K562 (cell line): ENCODE measurements around the gene LRRTM3. TPM values are rescaled to one million over a fixed set of nuclear protein-coding genes. Genes with fewer than 3 reads are reported as not detected.
A peak's percentile ranks its signal among the peaks of the same experiment; 100 is the strongest.

ENCODE experiments used
- ATAC-seq: fragments of 200-7000 bp; cut with Tn5 transposase; 3 replicates; pipeline ENCODE4 v1.9.1; 2020; ENCODE audit warnings: moderate library complexity
- BruUV-seq: library from RNA; stranded (reverse); fragments of 400-500 nt; replicated peaks from 2 replicates; lab custom pipeline; 2021; lab: Mats Ljungman, UMichigan
- CTCF ChIA-PET: fragments of 300-600 bp; formaldehyde crosslinking; extraction: SDS; loops from one replicate; lab custom pipeline; 2021; ENCODE audit warnings: low intra/inter-chr PET ratio; lab: Yijun Ruan, JAX
- POLR2A ChIA-PET: fragments of 300-600, 350-650 bp; sonication (Branson Sonifier 250); formaldehyde crosslinking; extraction: SDS; loops from one replicate; lab custom pipeline; 2021; ENCODE audit warnings: antibody characterized with exemption, inconsistent platforms; lab: Yijun Ruan, JAX
- DNase-seq, 4 experiments: peaks; one replicate each; pipeline versions ENCODE4 v3.0.0 to v3.0.0-alpha.2; 2011 to 2018; ENCODE audit warnings: low spot score in 3 of 4, mixed read lengths in 3 of 4; ENCODE audit errors: extremely low read depth in 1 of 4
- FAIRE-seq: peaks from 2 replicates; lab custom pipeline; 2011; peaks lifted over from hg19 to GRCh38; lab: Jason Lieb, UNC
- H2AFZ ChIP-seq: 2 replicates; pipeline ENCODE4 v1.6.0; 2011; ENCODE audit warnings: low read depth, low read length, control low read depth, inconsistent platforms
- H3K27ac ChIP-seq: fragments of 200-600 bp; 3 replicates; pipeline ENCODE4 v1.8.0; 2011; ENCODE audit warnings: low read depth, mild to moderate bottlenecking, control low read depth, inconsistent platforms, low read length, moderate library complexity, mixed read lengths; ENCODE audit errors: extremely low read depth
- H3K27me3 ChIP-seq, 2 experiments: fragments of 300-600 bp in 1 of 2; 2 replicates in 1 of 2; 3 replicates in 1 of 2; pipeline versions ENCODE4 v1.6.0 to v1.8.0; 2011; ENCODE audit warnings: inconsistent platforms in 2 of 2, low read length in 2 of 2, mild to moderate bottlenecking in 1 of 2, mixed read lengths in 1 of 2, moderate library complexity in 1 of 2; ENCODE audit not compliant: control insufficient read depth in 2 of 2, insufficient read depth in 2 of 2
- H3K36me3 ChIP-seq: fragments of 300-600 bp; 3 replicates; pipeline ENCODE4 v1.8.0; 2011; ENCODE audit warnings: mild to moderate bottlenecking, low read length, inconsistent platforms; ENCODE audit not compliant: control insufficient read depth, insufficient read depth
- H3K4me1 ChIP-seq, 2 experiments: fragments of 200-600 bp in 1 of 2; replicated peaks in 1 of 2; 2 replicates in 1 of 2; 3 replicates in 1 of 2; pipeline versions ENCODE4 v1.5.1 to v1.8.0; 2011; ENCODE audit warnings: inconsistent platforms in 2 of 2, low read length in 2 of 2, mild to moderate bottlenecking in 1 of 2, mixed read lengths in 1 of 2, moderate library complexity in 1 of 2; ENCODE audit not compliant: control insufficient read depth in 2 of 2, insufficient read depth in 2 of 2
- H3K4me2 ChIP-seq: 2 replicates; pipeline ENCODE4 v1.6.1; 2011; ENCODE audit warnings: low read length, control low read depth, inconsistent platforms, mixed read lengths; ENCODE audit not compliant: insufficient read depth
- H3K4me3 ChIP-seq: fragments of 200-600 bp; sonication (generic), shearing (Covaris generic); 2 replicates; pipeline ENCODE4 v1.5.1; 2016; ENCODE audit warnings: control low read depth, inconsistent platforms
- H3K79me2 ChIP-seq: fragments of 200-600 bp; 3 replicates; pipeline ENCODE4 v1.8.0; 2011; ENCODE audit warnings: low read length, inconsistent platforms; ENCODE audit not compliant: control insufficient read depth, insufficient read depth
- H3K9ac ChIP-seq, 2 experiments: 2 replicates each; pipeline versions ENCODE4 v1.6.0 to v1.6.1; 2011; ENCODE audit warnings: low read depth in 2 of 2, low read length in 2 of 2, control low read depth in 1 of 2, inconsistent platforms in 1 of 2, mild to moderate bottlenecking in 1 of 2, mixed read lengths in 1 of 2; ENCODE audit not compliant: insufficient read depth in 1 of 2
- H3K9me1 ChIP-seq: one replicate; pipeline ENCODE4 v1.6.0; 2011; ENCODE audit warnings: inconsistent platforms, mild to moderate bottlenecking, low read length, moderate library complexity; ENCODE audit not compliant: control insufficient read depth, insufficient read depth
- H3K9me3 ChIP-seq: replicated peaks from 2 replicates; pipeline ENCODE4 v1.5.1; 2011; ENCODE audit warnings: low read depth, low read length, inconsistent platforms; ENCODE audit not compliant: control insufficient read depth, insufficient read depth
- H4K20me1 ChIP-seq: replicated peaks from 2 replicates; pipeline ENCODE4 v1.6.1; 2011; ENCODE audit warnings: low read length, inconsistent platforms, mixed read lengths; ENCODE audit not compliant: control insufficient read depth, insufficient read depth
- CBX8 ChIP-seq: fragments of 200-600 bp; sonication (generic); IDR thresholded peaks from 2 replicates; pipeline ENCODE4 v1.6.1; 2012; ENCODE audit warnings: borderline replicate concordance, mixed run types, low read depth, mild to moderate bottlenecking, moderate library complexity, mixed read lengths, low read length, control low read depth, inconsistent platforms; ENCODE audit not compliant: poor library complexity, severe bottlenecking; ENCODE audit errors: extremely low read depth
- CXXC5 ChIP-seq: fragments of 250-450 bp; sonication (Bioruptor Pico); IDR thresholded peaks from 2 replicates; pipeline ENCODE4 v1.8.0; 2022; ENCODE audit warnings: inconsistent platforms, mild to moderate bottlenecking, moderate library complexity
- JUN ChIP-seq, 2 experiments: sonication (generic) in 1 of 2; formaldehyde crosslinking in 1 of 2; IDR thresholded peaks; 2 replicates each; pipeline versions ENCODE4 v1.6.1 to v1.8.0; 2012 to 2022; ENCODE audit warnings: borderline replicate concordance in 2 of 2, mild to moderate bottlenecking in 2 of 2, improper control_type of control experiment in 1 of 2, low read depth in 1 of 2, low read length in 1 of 2, missing genetic modification reagents in 1 of 2
- MAFG ChIP-seq: fragments of 450-650 bp; conservative IDR thresholded peaks from 2 replicates; pipeline ENCODE4 v1.6.1; 2016; ENCODE audit warnings: missing genetic modification characterization, missing compliant biosample characterization
- MAFK ChIP-seq: IDR thresholded peaks from 2 replicates; pipeline ENCODE4 v1.6.1; 2011; ENCODE audit warnings: low read length, improper control_type of control experiment
- ZNF316 ChIP-seq: fragments of 450-650 bp; IDR thresholded peaks from 2 replicates; pipeline ENCODE4 v1.6.1; 2016
- ZNF764 ChIP-seq: fragments of 250-450 bp; sonication (Bioruptor Pico); IDR thresholded peaks from 2 replicates; pipeline ENCODE4 v1.4.0; 2020; ENCODE audit warnings: low read depth, mild to moderate bottlenecking, moderate library complexity
- WGBS: fragments of 100-300 bp; shearing (Covaris generic); methylation state at CpG from one replicate; pipeline ENCODE4 v1.1.6; 2016; ENCODE audit warnings: low coverage, mixed read lengths; ENCODE audit not compliant: insufficient coverage; ENCODE audit errors: missing lambda C conversion rate; 5-methylcytosine and 5-hydroxymethylcytosine counted together
- in situ Hi-C: fragments of 300-500 bp; cut with MboI; formaldehyde crosslinking; loops from 4 replicates; pipeline ENCODE4 v1.15.0; 2018; ENCODE audit warnings: inconsistent platforms, mixed read lengths
- intact Hi-C: fragments of 100-400 bp; cut with micrococcal nuclease; formaldehyde crosslinking; loops from 2 replicates; pipeline ENCODE4 v1.14.2; 2022
- polyA plus RNA-seq, 8 experiments: library from polyadenylated mRNA; depleted of rRNA in 4 of 8; stranded (reverse) in 5 of 8; unstranded in 3 of 8; fragments of >200 nt; fragmentation: Nextera tagmentation in 2 of 8; fragmentation: Illumina TruSeq in 1 of 8; extraction: Ambion mirVana in 2 of 8; extraction: Trizol in 1 of 8; gene quantifications; 2 replicates each; pipeline versions ENCODE4 v1.2.1 to v1.2.3, GENCODE V29; 2011 to 2014; ENCODE audit warnings: inconsistent platforms in 1 of 8, missing spikeins in 1 of 8
- total RNA-seq, 7 experiments: library from RNA; depleted of rRNA in 6 of 7; stranded (reverse); fragments of >200 nt in 6 of 7; fragmentation: Illumina TruSeq in 2 of 7; extraction: Trizol in 2 of 7; gene quantifications; 2 replicates each; pipeline versions ENCODE4 v1.2.1 to v1.2.3, GENCODE V29; 2011 to 2021; ENCODE audit warnings: low replicate concordance in 1 of 7

The LRRTM3 gene
- total and polyA plus RNA-seq, 9 of the 15 experiments (the other 6 are each of a cell fraction or from before 2014, with no cell fraction given): not detected

GRCh38 chr10:66892871-66893270, 33.0 kb upstream of the LRRTM3 start:
- in situ Hi-C loops: no loop called here
- no peak overlapping the region for H3K27ac ChIP-seq
- WGBS: 0% methylated on average over 2 of the region's 2 CpGs
- TF ChIP-seq CBX8 (no peak), CXXC5 (CRISPR knock-in tag) (no peak), JUN (IDR thresholded peaks at IDR 0.05; ENCODE audit: borderline replicate concordance, low read depth, low read length) (no peak), JUN (CRISPR knock-in tag; IDR thresholded peaks at IDR 0.05; ENCODE audit: borderline replicate concordance) (no peak)
- H2AFZ ChIP-seq: no peak overlapping the region
- DNase-seq (no peak), FAIRE-seq (no peak), ATAC-seq (no peak)
- no peak overlapping the region for H3K4me3 ChIP-seq
- no peak overlapping the region for H3K9ac ChIP-seq
- H3K4me2 ChIP-seq: no peak overlapping the region
- H3K79me2 ChIP-seq: no peaks in the 10 kb centered on the region
- no peaks in the 10 kb centered on the region for H3K9me3 ChIP-seq
- ChIA-PET CTCF (no interaction called here), POLR2A (no interaction called here)
- H3K27me3 ChIP-seq: no peaks in the 10 kb centered on the region
- no TSS peak for BruUV-seq
- no peaks in the 10 kb centered on the region for H3K9me1 ChIP-seq
- no peaks in the 10 kb centered on the region for H4K20me1 ChIP-seq
- intact Hi-C loops: no loop called here
- no peaks in the 10 kb centered on the region for H3K4me1 ChIP-seq
- H3K36me3 ChIP-seq: no peaks in the 10 kb centered on the region

GRCh38 chr10:66910671-66911070, 15.2 kb upstream of the LRRTM3 start:
- Histone ChIP-seq H3K36me3 (no peaks in the 10 kb centered on the region), H3K4me1 (no peaks in the 10 kb centered on the region), H3K9ac (no peak overlapping the region), H2AFZ (no peak overlapping the region), H3K9me1 (no peaks in the 10 kb centered on the region), H3K27me3 (no peaks in the 10 kb centered on the region), H3K9me3 (no peaks in the 10 kb centered on the region), H4K20me1 (no peaks in the 10 kb centered on the region), H3K4me2 (no peak overlapping the region), H3K4me3 (no peak overlapping the region), H3K27ac (no peak overlapping the region), H3K79me2 (no peaks in the 10 kb centered on the region)
- in situ Hi-C loops (no loop called here), intact Hi-C loops (no loop called here)
- CTCF ChIA-PET: no interaction called here
- no TSS peak for BruUV-seq
- no peak for FAIRE-seq
- ATAC-seq: no peak
- 0% methylated on average over 5 of the region's 5 CpGs for WGBS
- POLR2A ChIA-PET: no interaction called here
- TF ChIP-seq ZNF764 (CRISPR knock-in tag) (no peak), MAFK (peak; percentile 21; the same call in 1 of the 2 replicates), ZNF316 (0 out of 2 replicates have a peak, but pooled peaks have one; percentile 25), MAFG (tag) (peak; percentile 34)
- TF ChIP-seq, all 486 proteins: peak for 3
- DNase-seq: no peak
